Measurements from ENCODE around the gene HIVEP2. TPM values are rescaled to one million over a fixed set of nuclear protein-coding genes. Genes with fewer than 3 reads are reported as not detected.
A peak's percentile ranks its signal among the peaks of the same experiment; 100 is the strongest.

HIVEP2 gene
- total and polyA plus RNA-seq, 7 donors: 6.2 to 39.7 (median 22.6) TPM

DNA sequence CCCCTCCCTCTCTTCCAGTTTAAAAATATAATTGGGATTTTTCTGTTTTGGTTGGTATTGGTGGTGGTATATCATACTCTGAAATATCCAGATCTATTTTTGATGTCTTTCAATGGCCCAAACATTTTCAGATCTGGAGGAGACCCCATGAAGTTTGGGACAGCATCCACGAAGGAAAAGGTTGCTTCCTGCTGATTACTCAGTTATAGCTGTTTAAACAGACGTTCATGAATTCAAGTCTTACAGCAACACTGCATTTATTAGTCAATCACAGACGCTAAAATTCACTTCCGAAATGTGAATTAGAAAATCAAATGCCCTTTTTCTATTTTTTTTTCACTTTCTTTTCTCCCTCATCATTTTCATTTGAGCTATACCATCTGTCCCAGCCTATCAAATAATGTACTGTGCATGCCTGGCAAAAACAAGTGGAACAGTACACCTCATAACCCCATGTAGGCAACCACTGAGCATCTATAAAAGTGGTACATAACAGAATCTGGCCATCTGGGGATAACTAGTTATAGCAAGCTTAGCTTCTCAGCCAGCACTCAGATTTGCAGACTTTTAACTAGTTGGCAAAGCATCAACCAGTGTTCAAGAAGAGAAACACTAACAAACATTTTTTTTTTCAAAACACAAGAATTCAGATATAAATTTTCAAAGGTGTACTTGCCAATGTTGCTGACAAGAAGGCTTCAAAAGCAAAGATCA, 124.5 kb downstream of the HIVEP2 start:
- intact Hi-C loops (cut with DNase I): loop anchor here in 1 of 2 donors (10.0 kb wide), 1 partner anchor 64 kb away; no protein-coding TSS in a partner anchor
- H3K4me3 ChIP-seq: peak overlapping the region; percentile 54
- H3K9me3 ChIP-seq: no peaks in the 10 kb centered on the region
- no peaks in the 10 kb centered on the region for H3K36me3 ChIP-seq (ENCODE audit: insufficient read depth in 1 of 2, low read depth in 1 of 2)
- H3K27ac ChIP-seq: peak overlapping the region; percentile 69
- no peak for DNase-seq
- H3K27me3 ChIP-seq (ENCODE audit: insufficient read depth in 3 of 3, low read length in 2 of 3): no peaks in the 10 kb centered on the region
- no peak for ATAC-seq
- TF ChIP-seq CTCF (IDR thresholded peaks at IDR 0.05): no peak
- 34 to 36% (median 35%) methylated on average over 4 of the region's 4 CpGs for WGBS, 3 donors
- H3K4me1 ChIP-seq: peaks cover 65% of the 10 kb centered on the region

GRCh38 chr6:142819603-142820337, 125.2 kb downstream of the HIVEP2 start:
- H3K4me1 ChIP-seq: peaks cover 63% of the 10 kb centered on the region
- DNase-seq: no peak
- intact Hi-C loops (cut with DNase I): loop anchor here in 1 of 2 donors (10.0 kb wide), 1 partner anchor 65 kb away; no protein-coding TSS in a partner anchor
- no peaks in the 10 kb centered on the region for H3K27me3 ChIP-seq (ENCODE audit: insufficient read depth in 3 of 3, low read length in 2 of 3)
- no peaks in the 10 kb centered on the region for H3K36me3 ChIP-seq (ENCODE audit: insufficient read depth in 1 of 2, low read depth in 1 of 2)
- peak overlapping the region; percentile 69 for H3K27ac ChIP-seq
- H3K4me3 ChIP-seq: peak overlapping the region; percentile 54
- H3K9me3 ChIP-seq: no peaks in the 10 kb centered on the region
- TF ChIP-seq CTCF (IDR thresholded peaks at IDR 0.05): no peak
- WGBS, 3 donors: 22 to 30% (median 25%) methylated on average over 8 of the region's 8 CpGs
- no peak for ATAC-seq

DNA sequence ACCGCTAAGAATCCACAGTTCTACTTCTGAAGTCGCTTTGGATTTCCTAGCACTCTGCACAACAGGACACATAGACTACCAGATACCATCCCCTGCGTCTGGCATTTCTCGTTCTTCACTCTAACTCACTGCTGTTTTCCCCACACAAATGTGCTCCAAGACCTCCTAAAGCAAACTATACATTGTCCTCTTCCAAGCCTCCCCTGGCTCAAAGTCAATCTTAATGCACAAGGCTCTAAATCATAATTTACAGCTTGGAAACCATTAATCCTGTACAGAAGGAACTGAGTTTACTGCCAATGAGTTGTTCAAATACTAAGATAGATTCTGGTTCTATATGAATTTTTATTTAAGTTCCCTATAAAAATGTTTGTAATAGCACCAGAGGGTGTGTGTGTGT, 128.5 kb downstream of the HIVEP2 start:
- TF ChIP-seq CTCF (IDR thresholded peaks at IDR 0.05): no peak
- Histone ChIP-seq H3K36me3 (ENCODE audit: insufficient read depth in 1 of 2, low read depth in 1 of 2) (no peaks in the 10 kb centered on the region), H3K4me1 (peaks cover 31% of the 10 kb centered on the region), H3K4me3 (no peak overlapping the region), H3K27me3 (ENCODE audit: insufficient read depth in 3 of 3, low read length in 2 of 3) (no peaks in the 10 kb centered on the region), H3K9me3 (no peaks in the 10 kb centered on the region), H3K27ac (no peak overlapping the region)
- 88 to 94% (median 90%) methylated on average over 4 of the region's 4 CpGs for WGBS, 3 donors
- DNase-seq (no peak), ATAC-seq (no peak)
- intact Hi-C loops (cut with DNase I): no loop called here

- H3K27ac ChIP-seq: no peak overlapping the region
Observed at GRCh38 chr6:142816031-142816430, 128.9 kb downstream of the HIVEP2 start.

More at GRCh38 chr6:142816031-142816430, 128.9 kb downstream of the HIVEP2 start:
- peaks cover 27% of the 10 kb centered on the region for H3K4me1 ChIP-seq
- no peaks in the 10 kb centered on the region for H3K36me3 ChIP-seq (ENCODE audit: insufficient read depth in 1 of 2, low read depth in 1 of 2)
- H3K9me3 ChIP-seq: no peaks in the 10 kb centered on the region
- ATAC-seq (no peak), DNase-seq (no peak)
- H3K27me3 ChIP-seq (ENCODE audit: insufficient read depth in 3 of 3, low read length in 2 of 3): no peaks in the 10 kb centered on the region
- no peak overlapping the region for H3K4me3 ChIP-seq
- 6 to 63% (median 26%) methylated on average over 2 of the region's 2 CpGs for WGBS, 3 donors
- no peak for TF ChIP-seq CTCF (IDR thresholded peaks at IDR 0.05)
- intact Hi-C loops (cut with DNase I): no loop called here
